Measurements from ENCODE around the gene LCN10. TPM values are rescaled to one million over a fixed set of nuclear protein-coding genes. Genes with fewer than 3 reads are reported as not detected.

Gene LCN10
- total RNA-seq, 1 donor from 2014 or later: not detected

DNA sequence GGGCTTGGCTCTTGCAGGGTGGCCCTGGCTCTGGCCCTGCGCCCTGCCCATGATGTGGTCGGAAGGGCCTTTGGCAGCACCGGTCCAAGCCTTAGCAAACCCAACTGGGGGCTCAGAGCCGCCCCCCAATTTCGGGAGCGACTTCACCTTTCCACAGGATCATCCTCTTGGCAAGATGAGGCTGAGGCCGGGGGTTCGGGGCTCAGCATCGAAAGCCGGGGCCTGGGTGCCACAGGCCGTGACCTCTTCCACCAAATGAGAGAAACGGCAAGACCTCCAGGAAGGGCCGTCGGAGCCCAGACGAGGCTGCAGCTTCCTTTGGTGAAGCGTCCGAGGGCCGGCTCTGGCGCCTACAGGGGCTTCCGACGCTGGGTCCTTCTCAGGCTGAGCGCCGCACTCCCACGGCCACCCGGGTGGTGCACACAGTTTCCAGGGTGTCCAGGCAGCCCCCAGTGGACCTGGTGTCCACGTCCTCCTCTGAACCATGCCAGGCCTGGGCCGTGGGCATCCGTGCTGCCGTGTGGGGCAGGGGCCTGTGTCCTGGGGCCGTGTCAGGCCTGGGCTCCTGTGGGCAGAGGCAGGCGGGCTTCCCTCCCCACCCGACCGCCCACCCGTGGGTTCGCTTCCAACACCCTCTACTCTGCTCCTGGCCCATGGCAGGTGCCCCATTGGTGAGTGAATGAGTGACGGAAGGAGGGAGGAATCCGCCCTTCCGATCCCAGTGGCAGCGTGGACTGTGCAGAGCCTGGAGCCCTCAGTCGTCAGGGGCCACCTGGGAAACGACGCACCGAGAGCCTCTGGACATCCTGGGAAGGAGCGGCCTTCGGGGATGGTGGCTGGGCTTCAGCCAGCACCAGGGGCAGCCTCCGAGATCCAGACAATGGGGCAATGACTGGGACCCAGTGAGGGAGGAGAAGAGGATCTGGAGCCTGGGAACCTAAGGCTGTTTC lies 50.3 kb downstream of the LCN10 start:
- Mint-ChIP-seq H3K27ac (ENCODE audit: unreplicated experiment) (no peak overlapping the region), H3K9me3 (ENCODE audit: low read depth) (no peaks in the 10 kb centered on the region), H3K4me1 (ENCODE audit: low read depth) (no peaks in the 10 kb centered on the region), H3K4me3 (ENCODE audit: unreplicated experiment) (no peak overlapping the region), H3K36me3 (ENCODE audit: low read depth) (no peaks in the 10 kb centered on the region), H3K27me3 (ENCODE audit: low read depth) (peaks cover 2% of the 10 kb centered on the region)
- TF ChIP-seq, protein P1, sequence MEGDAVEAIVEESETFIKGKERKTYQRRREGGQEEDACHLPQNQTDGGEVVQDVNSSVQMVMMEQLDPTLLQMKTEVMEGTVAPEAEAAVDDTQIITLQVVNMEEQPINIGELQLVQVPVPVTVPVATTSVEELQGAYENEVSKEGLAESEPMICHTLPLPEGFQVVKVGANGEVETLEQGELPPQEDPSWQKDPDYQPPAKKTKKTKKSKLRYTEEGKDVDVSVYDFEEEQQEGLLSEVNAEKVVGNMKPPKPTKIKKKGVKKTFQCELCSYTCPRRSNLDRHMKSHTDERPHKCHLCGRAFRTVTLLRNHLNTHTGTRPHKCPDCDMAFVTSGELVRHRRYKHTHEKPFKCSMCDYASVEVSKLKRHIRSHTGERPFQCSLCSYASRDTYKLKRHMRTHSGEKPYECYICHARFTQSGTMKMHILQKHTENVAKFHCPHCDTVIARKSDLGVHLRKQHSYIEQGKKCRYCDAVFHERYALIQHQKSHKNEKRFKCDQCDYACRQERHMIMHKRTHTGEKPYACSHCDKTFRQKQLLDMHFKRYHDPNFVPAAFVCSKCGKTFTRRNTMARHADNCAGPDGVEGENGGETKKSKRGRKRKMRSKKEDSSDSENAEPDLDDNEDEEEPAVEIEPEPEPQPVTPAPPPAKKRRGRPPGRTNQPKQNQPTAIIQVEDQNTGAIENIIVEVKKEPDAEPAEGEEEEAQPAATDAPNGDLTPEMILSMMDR (IDR thresholded peaks at IDR 0.05): no peak
- no peak for DNase-seq (ENCODE audit: low spot score)

DNA sequence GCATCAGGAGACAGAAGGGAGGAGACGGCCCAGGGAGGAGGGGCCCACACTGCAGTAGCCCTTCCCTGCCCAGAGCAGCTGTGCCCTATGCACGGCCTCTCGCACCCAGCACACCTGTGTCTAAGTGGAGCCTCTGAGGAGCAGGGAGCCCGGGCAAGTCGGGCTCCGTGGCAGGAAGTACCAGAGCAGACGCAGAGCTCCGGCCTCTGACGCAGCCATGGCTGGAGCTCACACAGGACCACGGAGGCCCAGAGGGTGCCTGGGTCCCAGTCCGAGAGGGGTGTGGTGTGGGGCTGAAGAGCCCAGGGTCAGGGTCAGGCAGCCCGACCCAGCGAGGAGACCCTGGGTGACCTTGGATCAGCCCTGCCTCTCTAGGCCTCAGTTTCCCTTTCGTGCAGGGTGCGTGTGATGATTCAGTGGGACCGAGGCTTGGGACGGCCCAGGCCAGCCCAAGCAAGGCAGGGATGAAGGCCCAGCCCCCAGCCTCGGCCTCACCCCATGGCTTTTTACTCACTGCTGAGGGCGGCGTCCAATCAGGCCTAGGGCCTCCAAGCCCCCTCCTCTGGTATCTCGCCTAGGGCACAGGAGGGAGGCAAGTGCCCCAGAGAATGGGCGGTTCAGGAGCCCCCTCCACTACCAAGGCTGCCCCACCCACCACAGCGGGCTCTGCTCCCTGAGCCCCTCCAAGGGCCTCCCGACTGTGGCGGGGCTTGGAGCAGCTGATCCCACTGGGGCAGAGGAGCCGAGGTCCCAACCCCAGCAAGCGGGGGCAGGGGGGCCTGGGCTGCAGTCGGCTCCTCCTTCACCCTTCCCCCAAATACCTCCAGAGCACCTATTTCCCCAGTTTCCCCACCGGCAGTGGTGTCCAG lies 51.2 kb downstream of the LCN10 start:
- Mint-ChIP-seq H3K4me1 (ENCODE audit: low read depth) (no peaks in the 10 kb centered on the region), H3K27ac (ENCODE audit: unreplicated experiment) (no peak overlapping the region), H3K9me3 (ENCODE audit: low read depth) (no peaks in the 10 kb centered on the region), H3K27me3 (ENCODE audit: low read depth) (no peaks in the 10 kb centered on the region), H3K36me3 (ENCODE audit: low read depth) (no peaks in the 10 kb centered on the region), H3K4me3 (ENCODE audit: unreplicated experiment) (no peak overlapping the region)
- TF ChIP-seq, protein P1 (IDR thresholded peaks at IDR 0.05): no peak
- no peak for DNase-seq (ENCODE audit: low spot score)

DNA sequence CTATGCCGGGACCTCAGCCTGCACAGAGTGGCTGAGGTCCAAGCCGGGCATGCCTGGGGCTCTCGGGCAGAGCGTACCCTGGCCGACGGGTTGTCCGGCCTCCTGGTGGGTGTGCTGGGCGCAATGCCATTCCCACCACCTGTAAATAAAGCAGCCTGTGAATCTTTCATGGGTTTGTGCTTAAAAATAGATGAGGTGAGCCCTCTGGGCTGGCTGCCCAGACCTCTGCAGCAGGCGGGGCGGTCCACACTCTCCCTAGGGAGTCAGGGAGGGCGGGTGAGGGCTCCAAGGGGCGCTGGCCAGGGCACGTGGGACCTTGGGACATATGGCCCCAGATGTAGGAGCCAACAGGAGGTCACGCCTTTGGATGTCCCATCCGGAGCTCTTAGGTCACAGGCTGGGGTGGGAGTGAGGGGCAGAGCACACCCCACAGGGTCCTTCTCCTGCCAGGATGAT lies 51.9 kb downstream of the LCN10 start:
- Mint-ChIP-seq H3K4me3 (ENCODE audit: unreplicated experiment) (no peak overlapping the region), H3K4me1 (ENCODE audit: low read depth) (peaks cover 5% of the 10 kb centered on the region), H3K27me3 (ENCODE audit: low read depth) (no peaks in the 10 kb centered on the region), H3K9me3 (ENCODE audit: low read depth) (no peaks in the 10 kb centered on the region), H3K27ac (ENCODE audit: unreplicated experiment) (no peak overlapping the region), H3K36me3 (ENCODE audit: low read depth) (no peaks in the 10 kb centered on the region)
- TF ChIP-seq, protein P1 (IDR thresholded peaks at IDR 0.05): no peak
- no peak for DNase-seq (ENCODE audit: low spot score)

DNA sequence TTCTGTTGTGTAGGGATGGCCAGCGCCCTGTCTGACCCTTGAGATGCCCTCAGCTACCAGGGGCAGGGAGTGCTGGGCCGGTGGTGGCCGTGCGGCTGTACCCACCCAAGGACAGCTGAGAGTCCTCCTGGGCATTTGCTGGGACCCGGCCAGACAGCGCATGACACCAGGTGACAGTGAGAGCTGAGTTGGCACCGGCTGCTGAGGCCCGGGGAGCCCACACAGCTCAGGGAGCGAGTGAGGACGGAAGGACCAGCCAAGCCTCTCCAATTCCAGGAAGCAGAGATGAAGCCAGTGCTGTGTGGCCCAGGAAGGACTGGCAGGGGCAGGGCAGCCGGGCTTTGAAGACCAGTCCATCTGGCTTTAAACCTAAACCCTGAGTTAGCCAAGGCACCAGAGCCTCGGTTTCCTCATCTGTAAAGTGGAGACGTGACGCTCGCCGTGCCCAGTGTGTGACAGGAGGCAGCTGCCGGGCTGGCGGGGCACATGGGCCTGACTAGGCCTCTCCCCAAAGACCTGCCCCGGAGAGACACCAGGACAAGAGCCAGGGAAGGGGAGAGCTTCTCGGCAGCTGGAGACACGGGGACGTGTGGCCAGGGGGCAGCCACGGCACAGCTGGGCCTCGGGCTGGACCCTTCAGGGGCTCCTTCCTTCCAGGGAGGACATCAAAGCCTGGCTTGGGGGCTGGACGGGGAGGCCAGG lies 52.5 kb downstream of the LCN10 start:
- Mint-ChIP-seq H3K27ac (ENCODE audit: unreplicated experiment) (no peak overlapping the region), H3K27me3 (ENCODE audit: low read depth) (no peaks in the 10 kb centered on the region), H3K4me3 (ENCODE audit: unreplicated experiment) (no peak overlapping the region), H3K36me3 (ENCODE audit: low read depth) (no peaks in the 10 kb centered on the region), H3K9me3 (ENCODE audit: low read depth) (no peaks in the 10 kb centered on the region), H3K4me1 (ENCODE audit: low read depth) (peaks cover 7% of the 10 kb centered on the region)
- TF ChIP-seq, protein P1 (IDR thresholded peaks at IDR 0.05): no peak
- no peak for DNase-seq (ENCODE audit: low spot score)

DNA sequence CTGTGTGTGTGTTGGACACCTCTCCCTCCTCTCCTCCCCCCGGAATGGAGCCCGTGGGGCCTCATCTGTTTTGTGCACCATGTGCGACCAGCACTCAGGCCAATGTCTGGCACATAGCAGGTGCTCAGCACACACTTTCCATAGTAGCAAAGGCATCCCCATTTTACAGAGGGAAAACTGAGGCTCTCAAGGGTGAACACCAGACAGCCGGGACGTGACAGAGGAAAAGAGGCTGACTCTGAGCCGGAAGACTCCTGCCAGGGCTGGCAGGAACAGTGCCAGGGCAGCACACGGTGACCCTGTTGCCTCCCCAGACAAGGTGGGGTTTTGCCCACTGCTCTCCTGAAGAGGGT lies 53.7 kb downstream of the LCN10 start:
- Mint-ChIP-seq H3K4me3 (ENCODE audit: unreplicated experiment) (no peak overlapping the region), H3K9me3 (ENCODE audit: low read depth) (no peaks in the 10 kb centered on the region), H3K27ac (ENCODE audit: unreplicated experiment) (no peak overlapping the region), H3K36me3 (ENCODE audit: low read depth) (no peaks in the 10 kb centered on the region), H3K27me3 (ENCODE audit: low read depth) (no peaks in the 10 kb centered on the region), H3K4me1 (ENCODE audit: low read depth) (peaks cover 7% of the 10 kb centered on the region)
- no peak for DNase-seq (ENCODE audit: low spot score)
- TF ChIP-seq, protein P1 (IDR thresholded peaks at IDR 0.05): no peak

All from chondrocyte (in vitro differentiated cells).